Measurements from ENCODE around the gene KIF6. TPM values are rescaled to one million over a fixed set of nuclear protein-coding genes. Genes with fewer than 3 reads are reported as not detected.

The KIF6 gene
- total and polyA plus RNA-seq, 2 of the 8 experiments (the other 6 are each of a cell fraction or from before 2014, with no cell fraction given), result 0.53 to 0.65 TPM

DNA sequence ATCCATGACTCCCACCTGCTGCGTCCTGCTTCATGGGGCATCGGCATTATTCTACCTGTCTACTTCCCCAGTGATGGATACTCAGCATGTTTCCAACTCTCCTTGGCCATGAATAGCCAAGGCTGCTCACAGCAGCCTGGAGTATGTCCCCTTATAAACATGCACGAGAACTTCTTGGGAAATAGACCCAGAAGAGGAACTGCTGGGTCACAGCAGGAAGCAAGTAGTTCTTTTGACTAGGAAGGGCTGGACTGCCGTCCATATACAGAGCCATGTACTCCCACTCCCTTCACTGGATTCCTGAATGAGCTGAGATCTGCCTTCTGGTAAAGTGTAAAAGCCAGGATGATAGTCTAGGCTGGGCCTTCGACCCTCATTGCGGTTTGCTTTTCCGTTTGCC is 296.4 kb downstream of the KIF6 start (continued):
- TF ChIP-seq, protein P1, sequence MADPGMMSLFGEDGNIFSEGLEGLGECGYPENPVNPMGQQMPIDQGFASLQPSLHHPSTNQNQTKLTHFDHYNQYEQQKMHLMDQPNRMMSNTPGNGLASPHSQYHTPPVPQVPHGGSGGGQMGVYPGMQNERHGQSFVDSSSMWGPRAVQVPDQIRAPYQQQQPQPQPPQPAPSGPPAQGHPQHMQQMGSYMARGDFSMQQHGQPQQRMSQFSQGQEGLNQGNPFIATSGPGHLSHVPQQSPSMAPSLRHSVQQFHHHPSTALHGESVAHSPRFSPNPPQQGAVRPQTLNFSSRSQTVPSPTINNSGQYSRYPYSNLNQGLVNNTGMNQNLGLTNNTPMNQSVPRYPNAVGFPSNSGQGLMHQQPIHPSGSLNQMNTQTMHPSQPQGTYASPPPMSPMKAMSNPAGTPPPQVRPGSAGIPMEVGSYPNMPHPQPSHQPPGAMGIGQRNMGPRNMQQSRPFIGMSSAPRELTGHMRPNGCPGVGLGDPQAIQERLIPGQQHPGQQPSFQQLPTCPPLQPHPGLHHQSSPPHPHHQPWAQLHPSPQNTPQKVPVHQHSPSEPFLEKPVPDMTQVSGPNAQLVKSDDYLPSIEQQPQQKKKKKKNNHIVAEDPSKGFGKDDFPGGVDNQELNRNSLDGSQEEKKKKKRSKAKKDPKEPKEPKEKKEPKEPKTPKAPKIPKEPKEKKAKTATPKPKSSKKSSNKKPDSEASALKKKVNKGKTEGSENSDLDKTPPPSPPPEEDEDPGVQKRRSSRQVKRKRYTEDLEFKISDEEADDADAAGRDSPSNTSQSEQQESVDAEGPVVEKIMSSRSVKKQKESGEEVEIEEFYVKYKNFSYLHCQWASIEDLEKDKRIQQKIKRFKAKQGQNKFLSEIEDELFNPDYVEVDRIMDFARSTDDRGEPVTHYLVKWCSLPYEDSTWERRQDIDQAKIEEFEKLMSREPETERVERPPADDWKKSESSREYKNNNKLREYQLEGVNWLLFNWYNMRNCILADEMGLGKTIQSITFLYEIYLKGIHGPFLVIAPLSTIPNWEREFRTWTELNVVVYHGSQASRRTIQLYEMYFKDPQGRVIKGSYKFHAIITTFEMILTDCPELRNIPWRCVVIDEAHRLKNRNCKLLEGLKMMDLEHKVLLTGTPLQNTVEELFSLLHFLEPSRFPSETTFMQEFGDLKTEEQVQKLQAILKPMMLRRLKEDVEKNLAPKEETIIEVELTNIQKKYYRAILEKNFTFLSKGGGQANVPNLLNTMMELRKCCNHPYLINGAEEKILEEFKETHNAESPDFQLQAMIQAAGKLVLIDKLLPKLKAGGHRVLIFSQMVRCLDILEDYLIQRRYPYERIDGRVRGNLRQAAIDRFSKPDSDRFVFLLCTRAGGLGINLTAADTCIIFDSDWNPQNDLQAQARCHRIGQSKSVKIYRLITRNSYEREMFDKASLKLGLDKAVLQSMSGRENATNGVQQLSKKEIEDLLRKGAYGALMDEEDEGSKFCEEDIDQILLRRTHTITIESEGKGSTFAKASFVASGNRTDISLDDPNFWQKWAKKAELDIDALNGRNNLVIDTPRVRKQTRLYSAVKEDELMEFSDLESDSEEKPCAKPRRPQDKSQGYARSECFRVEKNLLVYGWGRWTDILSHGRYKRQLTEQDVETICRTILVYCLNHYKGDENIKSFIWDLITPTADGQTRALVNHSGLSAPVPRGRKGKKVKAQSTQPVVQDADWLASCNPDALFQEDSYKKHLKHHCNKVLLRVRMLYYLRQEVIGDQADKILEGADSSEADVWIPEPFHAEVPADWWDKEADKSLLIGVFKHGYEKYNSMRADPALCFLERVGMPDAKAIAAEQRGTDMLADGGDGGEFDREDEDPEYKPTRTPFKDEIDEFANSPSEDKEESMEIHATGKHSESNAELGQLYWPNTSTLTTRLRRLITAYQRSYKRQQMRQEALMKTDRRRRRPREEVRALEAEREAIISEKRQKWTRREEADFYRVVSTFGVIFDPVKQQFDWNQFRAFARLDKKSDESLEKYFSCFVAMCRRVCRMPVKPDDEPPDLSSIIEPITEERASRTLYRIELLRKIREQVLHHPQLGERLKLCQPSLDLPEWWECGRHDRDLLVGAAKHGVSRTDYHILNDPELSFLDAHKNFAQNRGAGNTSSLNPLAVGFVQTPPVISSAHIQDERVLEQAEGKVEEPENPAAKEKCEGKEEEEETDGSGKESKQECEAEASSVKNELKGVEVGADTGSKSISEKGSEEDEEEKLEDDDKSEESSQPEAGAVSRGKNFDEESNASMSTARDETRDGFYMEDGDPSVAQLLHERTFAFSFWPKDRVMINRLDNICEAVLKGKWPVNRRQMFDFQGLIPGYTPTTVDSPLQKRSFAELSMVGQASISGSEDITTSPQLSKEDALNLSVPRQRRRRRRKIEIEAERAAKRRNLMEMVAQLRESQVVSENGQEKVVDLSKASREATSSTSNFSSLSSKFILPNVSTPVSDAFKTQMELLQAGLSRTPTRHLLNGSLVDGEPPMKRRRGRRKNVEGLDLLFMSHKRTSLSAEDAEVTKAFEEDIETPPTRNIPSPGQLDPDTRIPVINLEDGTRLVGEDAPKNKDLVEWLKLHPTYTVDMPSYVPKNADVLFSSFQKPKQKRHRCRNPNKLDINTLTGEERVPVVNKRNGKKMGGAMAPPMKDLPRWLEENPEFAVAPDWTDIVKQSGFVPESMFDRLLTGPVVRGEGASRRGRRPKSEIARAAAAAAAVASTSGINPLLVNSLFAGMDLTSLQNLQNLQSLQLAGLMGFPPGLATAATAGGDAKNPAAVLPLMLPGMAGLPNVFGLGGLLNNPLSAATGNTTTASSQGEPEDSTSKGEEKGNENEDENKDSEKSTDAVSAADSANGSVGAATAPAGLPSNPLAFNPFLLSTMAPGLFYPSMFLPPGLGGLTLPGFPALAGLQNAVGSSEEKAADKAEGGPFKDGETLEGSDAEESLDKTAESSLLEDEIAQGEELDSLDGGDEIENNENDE (IDR thresholded peaks at IDR 0.05; ENCODE audit: insufficient replicate concordance, low read length), result no peak
- TF ChIP-seq RBBP5 (IDR thresholded peaks at IDR 0.05; ENCODE audit: borderline replicate concordance, low read depth, low read length) (no peak), NANOG (IDR thresholded peaks at IDR 0.05; ENCODE audit: insufficient read depth, low read depth, low read length, poor library complexity, severe bottlenecking) (no peak)

All from H1 (cell line).